Kidney glomerular epithelial cell (primary cell): ENCODE data around the gene RHBDF1.
"Not testable (repeated sequence)": the region's sequence is repeated elsewhere in the genome, so short reads cannot be mapped to it uniquely, and the experiment has no call there.

Experiments used
- DNase-seq: peaks from one replicate; lab custom pipeline; 2025; lab: John Stamatoyannopoulos, UW

Gene RHBDF1

DNA sequence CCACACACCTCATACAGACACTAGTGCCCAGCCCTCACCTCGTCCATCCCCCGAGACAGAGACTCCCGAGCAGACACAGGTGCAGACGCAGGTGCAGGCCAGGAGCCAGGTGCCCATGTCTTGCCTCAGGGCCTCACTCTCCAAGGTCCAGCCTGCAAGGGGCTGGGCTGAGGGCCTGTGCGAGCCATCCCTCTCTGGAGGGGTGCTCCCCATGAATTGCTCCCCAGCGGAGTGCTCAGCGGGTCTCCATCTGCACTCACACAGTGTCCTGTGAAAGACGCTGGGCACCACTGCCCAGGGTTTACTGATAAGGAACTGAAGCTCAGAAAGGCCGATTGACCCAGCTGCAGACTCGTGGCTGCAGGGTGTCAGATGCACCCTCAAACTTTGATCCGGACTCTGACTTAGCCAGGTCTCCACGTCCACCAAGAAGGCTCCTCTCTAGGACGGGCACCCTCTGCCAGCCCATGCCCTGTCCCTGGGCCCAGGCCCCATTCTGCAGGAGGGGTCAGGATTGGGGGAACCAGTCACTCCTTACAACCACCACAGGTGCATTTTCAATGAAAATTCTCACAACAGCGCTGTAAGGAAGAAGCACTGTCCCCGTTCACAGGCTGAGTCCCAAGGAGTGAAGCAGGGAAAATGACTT is 36.0 kb downstream of the RHBDF1 start:
- DNase-seq = no peak

DNA sequence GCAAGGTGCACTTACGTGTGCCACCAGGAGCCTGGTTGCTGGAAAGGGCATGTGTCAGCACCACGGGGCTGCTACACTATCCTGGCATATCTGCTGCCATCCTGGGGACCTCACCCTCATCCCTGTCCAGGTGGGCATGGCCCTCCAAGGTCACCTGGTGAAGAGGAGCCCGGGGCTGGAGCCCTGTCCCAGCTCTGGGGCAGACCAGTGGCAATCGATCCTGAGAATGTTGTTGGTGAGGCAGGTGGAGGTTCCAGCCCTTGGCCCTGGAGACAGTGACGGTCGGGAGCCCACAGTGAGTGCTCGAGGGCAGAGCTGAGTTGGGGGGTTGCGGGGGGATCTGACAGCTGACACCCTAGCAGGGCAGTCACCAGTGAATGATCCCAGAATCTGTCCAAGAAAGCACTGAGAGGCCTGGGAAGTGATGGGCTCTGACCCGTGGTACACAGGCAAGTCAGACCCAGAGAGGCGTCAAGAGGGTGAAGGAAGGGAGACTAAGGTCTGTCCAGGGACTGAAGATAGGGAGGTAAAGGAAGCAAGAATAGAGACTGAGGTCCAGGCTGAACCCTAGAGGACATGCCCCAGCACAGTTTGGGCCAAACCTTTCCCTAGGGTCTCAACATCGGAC is 36.6 kb downstream of the RHBDF1 start:
- no peak for DNase-seq

DNA sequence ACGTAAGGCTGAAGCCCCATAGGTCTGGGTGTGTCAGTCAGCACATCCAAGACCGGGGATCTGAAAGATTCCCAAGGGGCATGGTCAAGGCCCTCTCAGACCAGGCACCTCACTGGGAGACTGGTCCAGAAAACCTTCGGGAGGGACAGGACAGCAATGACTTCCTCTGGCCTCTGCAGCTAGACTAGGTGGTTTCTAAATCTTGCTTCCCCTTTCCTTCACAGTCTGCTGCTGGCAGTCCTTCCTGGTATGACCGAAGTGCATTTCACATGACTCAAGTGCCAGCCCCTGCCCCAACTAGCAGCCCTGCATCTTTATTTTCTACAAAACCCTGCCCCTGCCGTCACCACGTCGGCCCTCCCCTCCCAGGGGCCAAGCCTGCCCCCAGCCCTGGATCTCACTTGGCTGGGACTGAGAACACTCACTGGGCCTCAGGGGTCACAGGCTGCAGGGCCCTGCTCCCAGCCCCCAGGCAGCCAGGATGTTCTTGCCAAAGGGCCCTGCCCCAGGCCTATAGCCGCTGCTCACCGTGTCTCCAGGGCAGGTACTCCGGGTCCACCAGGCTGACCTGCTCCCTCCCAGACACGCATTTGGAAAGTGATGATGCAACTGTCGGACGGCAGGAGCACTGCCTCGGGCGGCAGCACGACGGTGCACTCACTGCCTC is 37.3 kb downstream of the RHBDF1 start:
- no peak for DNase-seq

DNA sequence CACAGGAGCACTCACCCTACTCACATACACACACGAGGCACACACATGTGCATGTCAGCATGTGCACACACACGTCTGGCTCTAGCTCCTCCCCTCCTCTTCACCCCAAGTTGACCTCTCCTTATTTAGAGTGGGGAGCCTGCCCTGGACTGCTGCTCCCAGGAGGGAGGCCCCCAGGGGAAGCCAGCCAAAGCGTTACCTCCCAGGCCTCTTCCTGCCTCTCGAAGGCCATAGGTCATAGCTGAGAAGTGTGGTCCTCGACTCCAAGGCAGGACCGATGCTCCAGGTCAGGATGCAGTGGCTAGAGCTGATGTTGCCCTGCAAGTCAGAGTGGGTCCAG is 37.8 kb downstream of the RHBDF1 start:
- no peak for DNase-seq

DNA sequence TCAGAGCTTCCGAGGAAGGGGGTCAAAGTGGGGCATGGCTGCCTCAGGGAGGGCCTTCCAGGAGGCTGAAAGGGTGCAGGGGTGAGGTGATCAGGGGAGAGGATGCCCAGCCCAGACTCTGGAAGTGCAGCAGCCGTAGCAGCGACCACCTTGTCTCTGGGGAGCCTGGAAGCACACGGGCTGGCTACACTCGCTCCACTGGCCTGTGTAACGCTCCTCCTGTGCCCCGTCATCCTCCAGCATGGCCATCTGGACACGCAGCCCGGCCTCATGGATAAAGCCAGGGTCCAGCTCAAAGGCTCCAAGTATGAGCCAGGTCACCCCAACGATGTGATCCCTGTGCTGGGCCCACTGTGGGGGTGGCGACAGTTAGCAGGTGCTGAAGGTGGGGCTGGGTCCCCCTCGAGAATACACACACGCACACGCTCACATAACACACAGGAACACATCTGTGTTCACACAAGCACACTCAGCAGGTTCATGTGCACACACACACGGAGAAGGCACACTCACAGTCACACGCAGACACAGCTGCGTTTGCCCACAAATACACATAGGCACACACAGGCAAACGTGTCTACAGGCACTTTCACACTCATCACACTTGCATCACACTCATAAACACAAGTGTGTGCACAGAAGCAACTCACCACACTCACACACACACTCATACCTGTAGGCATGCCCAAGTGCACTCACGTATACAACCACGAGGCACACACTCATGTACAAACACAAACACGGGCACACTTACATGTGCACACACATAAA is 38.4 kb downstream of the RHBDF1 start:
- no peak for DNase-seq

DNA sequence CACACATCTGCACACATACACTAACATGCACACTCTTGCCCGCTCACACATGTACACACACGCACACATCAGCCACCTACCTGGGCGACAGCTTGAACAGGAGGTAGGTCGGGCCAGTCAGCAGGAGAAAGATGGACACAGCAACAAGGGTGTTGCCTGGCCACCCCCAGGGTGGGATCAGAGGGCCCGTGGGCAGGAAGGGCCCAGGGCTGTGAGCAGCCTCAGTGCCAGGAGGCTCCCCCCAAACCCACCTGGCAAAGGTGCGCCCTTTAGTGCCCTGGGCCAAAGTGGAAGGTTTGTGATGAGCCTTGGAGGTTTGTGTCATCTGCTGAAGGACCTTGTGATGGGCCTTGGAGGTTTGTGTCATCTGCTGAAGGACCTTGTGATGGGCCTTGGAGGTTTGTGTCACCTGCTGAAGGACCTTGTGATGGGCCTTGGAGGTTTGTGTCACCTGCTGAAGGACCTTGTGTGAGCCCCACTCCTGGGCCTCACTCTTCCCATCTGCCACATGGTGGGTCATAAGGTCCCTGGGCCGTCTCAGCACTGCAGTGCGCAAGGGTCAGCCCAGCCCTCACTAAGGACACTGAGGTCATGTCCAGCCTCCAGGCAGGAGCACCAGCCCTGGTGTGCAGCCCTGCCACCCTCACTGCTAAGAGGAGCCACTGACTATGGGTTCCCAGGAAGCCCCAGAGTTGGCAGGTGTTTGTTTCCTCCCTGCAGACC is 39.1 kb downstream of the RHBDF1 start:
- not testable (repeated sequence) for DNase-seq

DNA sequence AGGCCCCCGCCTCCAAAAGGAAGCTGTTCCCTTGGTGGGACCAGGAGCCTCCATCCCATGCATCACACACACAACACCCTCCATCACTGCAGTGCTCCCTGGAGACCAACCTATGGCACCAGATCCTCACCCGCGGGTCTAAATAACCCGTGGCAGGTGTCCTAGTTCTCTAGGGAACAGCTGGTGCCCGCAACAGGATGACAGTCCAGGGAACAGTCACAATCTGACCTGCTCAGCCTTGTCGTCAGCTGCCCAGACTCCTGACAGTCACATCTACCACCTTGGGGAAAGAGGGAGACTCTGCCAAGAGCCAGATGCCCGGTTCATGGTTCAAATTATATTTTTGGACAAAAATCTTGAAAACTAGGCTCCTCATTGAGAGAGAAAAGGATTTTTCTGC is 41.8 kb downstream of the RHBDF1 start:
- not testable (repeated sequence) for DNase-seq

DNA sequence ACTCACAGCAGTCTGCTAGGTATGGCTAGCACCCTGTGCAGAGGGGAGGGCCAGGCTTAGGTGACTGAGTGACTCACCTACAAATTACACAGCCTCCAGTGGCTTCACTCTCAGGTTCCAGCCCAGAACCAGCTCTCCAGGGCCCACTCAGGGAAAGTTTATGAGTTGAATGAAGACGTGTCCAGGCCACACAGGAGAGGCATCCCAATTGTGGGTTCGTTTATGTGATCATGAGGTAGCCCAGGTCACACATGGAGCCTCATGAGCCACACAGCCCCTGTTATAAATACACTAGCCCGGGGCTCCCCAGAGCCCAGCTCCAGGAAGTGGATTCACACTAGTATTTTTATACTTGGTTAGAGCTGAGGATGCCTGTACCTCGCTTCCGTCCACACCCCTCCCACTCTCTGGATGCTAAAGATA is 46.5 kb downstream of the RHBDF1 start:
- not testable (repeated sequence) for DNase-seq

DNA sequence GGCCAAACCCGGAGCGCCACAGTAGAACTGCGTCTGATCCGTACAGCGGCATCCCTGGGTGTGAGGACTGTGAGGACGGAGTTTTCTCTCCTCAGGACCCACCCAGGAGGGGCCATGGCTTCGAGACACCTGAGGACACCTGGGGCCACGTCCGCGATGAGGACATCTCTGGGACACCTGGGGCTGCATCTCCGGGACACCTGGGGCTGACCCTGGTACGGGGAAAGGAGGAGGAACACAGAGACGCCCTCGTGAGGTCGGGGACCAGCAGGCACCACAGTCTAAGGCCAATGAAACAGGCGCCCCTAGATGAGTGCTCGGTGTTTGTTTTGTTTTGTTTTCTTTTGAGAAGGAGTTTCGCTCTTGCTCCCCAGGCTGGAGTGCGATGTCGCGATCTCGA is 48.3 kb downstream of the RHBDF1 start:
- not testable (repeated sequence) for DNase-seq

DNA sequence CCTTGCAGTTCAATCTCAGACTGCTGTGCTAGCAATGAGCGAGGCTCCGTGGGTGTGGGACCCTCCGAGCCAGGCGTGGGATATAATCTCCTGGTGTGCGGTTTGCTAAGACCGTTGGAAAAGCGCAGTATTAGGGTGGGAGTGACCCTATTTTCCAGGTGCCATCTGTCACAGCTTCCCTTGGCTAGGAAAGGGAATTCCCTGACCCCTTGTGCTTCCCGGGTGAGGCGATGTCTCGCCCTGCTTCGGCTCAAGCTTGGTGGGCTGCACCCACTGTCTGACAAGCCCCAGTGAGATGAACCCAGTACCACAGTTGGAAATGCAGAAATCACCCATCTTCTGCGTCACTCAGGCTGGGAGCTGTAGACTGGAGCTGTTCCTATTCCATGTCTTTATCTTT is 51.5 kb downstream of the RHBDF1 start:
- DNase-seq = not testable (repeated sequence)

DNA sequence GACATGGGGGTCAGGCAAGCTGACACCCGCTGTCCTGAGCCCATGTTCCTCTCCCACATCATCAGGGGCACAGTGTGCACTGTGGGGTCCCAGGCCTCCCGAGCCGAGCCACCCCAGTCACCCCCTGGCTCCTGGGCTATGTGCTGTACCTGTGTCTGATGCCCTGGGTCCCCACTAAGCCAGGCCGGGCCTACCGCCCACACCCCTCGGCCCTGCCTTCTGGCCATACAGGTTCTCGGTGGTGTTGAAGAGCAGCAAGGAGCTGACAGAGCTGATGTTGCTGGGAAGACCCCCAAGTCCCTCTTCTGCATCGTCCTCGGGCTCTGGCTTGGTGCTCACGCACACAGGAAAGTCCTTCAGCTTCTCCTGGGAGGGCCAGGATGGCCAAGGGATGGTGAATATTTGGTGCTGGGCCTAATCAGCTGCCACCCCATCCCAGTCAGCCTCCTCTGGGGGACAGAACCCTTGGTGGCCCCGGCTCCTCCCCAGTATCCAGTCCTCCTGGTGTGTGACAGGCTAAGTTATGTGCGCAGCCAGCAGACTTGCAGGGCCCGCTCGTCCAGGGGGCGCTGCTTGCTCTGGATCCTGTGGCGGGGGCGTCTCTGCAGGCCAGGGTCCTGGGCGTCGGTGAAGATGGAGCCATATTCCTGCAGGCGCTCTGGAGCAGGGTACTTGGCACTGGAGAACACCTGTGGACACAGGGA is 55.2 kb downstream of the RHBDF1 start:
- not testable (repeated sequence) for DNase-seq

DNA sequence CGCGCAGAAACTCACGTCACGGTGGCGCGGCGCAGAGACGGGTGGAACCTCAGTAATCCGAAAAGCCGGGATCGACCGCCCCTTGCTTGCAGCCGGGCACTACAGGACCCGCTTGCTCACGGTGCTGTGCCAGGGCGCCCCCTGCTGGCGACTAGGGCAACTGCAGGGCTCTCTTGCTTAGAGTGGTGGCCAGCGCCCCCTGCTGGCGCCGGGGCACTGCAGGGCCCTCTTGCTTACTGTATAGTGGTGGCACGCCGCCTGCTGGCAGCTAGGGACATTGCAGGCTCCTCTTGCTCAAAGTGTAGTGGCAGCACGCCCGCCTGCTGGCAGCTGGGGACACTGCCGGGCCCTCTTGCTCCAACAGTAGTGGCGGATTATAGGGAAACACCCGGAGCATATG is 61.7 kb downstream of the RHBDF1 start:
- peak; percentile 19 for DNase-seq

DNA sequence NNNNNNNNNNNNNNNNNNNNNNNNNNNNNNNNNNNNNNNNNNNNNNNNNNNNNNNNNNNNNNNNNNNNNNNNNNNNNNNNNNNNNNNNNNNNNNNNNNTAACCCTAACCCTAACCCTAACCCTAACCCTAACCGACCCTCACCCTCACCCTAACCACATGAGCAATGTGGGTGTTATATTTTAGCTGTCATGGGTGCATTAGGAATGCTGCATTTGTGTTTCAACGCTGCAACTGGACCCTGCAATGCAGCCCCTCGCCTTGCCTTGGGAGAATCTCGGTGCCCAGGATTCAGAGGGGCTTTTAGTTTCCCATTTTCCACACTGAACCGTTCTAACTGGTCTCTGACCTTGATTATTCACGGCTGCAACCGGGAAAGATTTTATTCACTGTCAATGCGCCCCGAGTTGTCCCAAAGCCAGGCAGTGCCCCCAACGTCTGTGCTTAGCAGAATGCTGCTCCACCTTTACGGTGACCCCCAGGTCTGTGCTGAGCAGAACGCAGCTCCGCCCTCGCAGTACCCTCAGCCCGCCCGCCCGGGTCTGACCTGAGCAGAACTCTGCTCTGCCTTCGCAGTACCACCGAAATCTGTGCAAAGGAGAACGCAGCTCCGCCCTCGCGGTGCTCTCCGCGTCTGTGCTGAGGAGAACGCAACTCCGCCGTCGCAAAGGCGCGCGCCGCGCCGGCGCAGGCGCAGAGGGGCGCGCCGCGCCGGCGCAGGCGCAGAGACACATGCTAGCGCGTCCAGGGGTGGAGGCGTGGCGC is 62.3 kb downstream of the RHBDF1 start:
- DNase-seq = no peak
